ENCODE results near the gene ANP32A. TPM values are rescaled to one million over a fixed set of nuclear protein-coding genes. Genes with fewer than 3 reads are reported as not detected.
"Not testable (repeated sequence)": the region's sequence is repeated elsewhere in the genome, so short reads cannot be mapped to it uniquely, and the experiment has no call there.

Gene ANP32A
- total RNA-seq, 1 experiment from 2014 or later = 151 TPM

GRCh38 chr15:68782589-68783161 is 38.0 kb downstream of the ANP32A start:
- DNase-seq (ENCODE audit: low spot score) = no peak

- no peak for DNase-seq (ENCODE audit: low spot score)
Observed at GRCh38 chr15:68781766-68782588, 38.7 kb downstream of the ANP32A start.

DNA sequence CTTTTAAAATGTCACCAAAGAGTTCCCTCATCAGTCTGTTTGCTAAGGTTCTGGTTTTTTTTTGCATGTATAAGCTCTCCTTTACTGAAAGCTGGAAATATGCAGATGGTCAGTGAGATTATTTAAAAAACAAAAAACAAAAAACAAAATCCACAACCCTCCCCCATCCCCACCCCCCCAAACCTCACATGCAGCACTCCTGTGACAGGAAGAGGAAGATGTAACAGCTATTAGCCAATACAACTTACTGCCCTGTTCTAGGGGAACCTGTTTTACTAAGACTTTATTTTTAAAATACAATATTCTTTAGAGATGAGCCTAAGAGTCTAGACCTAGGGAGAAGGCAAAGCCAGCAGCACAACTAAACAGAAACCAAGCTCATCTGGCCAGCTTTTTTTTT is 39.5 kb downstream of the ANP32A start:
- DNase-seq (ENCODE audit: low spot score) = no peak

DNA sequence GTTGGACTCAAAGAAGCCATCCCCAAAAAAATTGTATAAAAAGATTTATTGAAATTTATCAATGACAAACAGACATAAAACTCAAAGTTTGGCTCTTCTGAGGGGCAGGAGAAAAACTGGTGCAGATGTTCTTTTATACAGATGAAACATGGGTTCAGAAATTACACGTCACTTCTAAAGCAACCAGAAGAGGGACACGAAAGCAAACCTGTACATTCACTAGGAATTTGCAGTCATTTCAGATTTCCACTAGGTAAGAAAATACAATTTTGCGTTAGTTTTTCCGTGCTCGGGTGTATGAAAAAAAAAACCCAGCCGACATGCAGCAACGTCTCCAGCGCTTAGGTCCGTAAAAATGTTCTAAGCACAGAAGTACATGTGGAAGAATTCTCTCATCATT is 41.8 kb downstream of the ANP32A start:
- no peak for DNase-seq (ENCODE audit: low spot score)

DNA sequence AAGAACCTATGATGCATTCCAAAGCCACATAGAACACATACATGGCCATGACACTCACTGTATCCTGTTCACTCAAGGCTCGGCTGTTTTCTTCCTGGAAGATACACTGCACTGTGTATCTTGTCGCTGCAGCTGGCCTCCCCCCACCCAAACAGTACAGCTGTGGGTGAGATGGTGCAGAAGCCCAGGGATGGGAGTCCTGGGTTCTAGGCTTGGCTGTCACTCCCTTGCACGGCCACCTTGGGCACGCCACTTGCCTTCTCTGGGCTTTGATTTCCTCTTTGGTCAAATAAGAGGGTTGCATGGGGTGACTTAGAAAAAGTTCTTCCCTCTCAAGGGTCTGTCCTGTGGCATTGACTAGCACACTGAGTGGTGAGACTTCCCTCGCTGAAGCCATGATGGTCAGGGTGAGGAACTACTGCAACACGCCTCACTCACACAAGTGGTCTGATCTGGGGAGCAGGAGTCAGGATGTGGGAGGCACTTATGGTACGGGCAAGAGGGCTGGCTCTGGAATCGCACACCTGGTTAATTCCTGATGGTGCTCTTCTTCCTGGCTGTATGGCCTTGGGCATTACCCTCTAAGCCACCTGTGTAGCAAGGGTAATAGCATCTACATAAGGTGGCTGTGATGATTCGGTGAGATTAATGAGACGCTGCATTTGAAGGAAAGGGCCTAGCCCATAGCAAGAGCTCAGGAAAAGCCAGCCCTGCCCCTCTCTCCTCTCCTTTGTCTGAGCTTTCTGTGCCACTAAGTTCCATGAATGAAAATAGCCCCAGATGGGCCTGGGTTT is 44.0 kb downstream of the ANP32A start:
- no peak for DNase-seq (ENCODE audit: low spot score)

DNA sequence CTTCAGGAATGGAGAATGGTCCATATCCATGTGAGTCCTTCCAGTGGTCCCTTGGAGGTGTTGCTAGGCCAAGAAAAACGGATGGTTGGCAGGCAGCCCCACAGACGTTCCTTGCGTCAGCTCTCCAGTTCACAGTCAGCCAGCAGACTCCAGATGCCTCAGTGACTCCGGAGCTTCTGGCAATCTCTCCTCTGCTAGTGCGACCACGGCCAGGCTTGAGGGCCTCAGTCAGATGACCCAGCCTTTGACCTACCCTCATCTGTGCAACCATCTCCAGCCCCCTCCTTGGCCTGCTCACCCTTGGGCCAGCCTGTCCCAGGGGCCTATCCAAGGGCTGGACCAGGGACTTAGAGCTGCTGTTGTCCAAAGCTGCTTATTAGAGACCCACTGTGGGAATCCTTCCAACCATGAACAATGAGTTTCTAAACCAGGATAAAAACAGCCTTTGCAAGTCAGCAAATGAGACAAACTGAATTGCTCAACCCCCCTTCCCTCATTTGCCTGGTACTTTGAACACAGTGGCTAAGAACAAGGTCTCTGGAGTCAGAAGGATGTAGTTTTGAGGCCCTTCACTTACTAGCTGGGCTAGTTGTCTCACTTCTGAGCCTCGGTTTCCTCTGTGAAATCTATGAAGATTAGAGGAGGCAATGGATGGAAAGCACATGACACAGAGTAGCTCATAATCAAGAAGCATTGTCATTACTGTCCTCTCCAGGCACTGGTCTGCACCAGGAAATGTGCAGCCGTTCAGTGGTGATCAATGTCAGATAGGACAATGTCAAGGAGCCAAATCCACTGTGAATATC is 44.8 kb downstream of the ANP32A start:
- DNase-seq (ENCODE audit: low spot score) = no peak

DNA sequence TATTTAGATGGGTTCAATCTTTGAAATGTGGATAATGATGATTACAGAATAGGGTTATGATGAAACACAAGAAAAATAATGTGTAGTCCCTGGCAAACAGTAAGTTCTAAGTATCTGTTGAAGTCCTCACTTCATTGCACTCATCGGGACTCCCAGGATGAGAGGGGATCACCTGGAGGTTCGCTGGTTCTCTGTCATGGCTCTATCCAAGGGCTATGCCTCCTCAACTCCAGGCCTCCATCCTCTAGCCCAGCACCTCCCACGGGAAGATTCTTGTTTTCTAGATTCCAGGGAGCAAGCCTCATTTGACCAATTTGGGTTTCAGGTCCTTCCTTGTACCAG is 45.5 kb downstream of the ANP32A start:
- DNase-seq (ENCODE audit: low spot score) = no peak

GRCh38 chr15:68774521-68775235 is 46.0 kb downstream of the ANP32A start:
- no peak for DNase-seq (ENCODE audit: low spot score)

DNA sequence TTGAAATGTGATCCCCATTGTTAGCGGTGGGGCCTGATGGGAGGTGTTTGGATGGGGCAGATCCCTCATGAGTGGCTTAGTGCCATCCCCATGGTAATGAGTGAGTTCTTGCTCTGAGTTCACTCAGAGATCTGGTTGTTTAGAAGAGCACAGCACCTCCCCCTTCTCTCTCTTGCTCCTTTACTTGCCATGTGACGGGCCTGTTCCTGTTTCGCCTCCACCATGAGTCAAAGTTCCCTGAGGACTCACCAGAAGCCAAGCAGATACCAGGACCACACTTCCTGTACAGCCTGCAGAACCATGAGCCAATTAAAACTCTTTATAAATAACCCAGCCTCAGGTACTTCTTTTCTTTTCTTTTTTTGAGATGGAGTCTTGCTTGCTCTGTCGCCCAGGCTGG is 46.6 kb downstream of the ANP32A start:
- DNase-seq (ENCODE audit: low spot score) = no peak

GRCh38 chr15:68773036-68773435 is 47.7 kb downstream of the ANP32A start:
- DNase-seq (ENCODE audit: low spot score) = no peak

GRCh38 chr15:68770216-68770615 is 50.5 kb downstream of the ANP32A start:
- no peak for DNase-seq (ENCODE audit: low spot score)

DNA sequence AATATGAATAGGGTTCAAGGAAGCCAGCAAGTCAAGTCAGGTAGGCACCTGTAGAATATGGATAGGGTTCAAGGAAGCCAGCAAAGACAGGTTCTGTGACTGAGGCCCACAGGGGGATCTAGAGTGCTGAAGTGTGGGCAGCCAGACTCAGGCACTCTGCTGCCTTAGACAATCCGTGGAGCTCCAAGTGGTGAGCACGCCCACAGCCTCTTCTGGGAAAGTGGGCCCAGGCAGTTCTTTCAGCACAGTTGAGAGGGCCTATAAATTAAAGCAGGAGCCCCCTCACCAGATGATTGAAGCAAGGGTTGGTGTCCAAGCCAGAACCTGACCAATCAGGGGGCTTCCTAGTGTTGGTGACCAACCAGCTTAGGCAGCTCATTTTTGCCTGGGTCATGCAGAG is 51.0 kb downstream of the ANP32A start:
- no peak for DNase-seq (ENCODE audit: low spot score)

DNA sequence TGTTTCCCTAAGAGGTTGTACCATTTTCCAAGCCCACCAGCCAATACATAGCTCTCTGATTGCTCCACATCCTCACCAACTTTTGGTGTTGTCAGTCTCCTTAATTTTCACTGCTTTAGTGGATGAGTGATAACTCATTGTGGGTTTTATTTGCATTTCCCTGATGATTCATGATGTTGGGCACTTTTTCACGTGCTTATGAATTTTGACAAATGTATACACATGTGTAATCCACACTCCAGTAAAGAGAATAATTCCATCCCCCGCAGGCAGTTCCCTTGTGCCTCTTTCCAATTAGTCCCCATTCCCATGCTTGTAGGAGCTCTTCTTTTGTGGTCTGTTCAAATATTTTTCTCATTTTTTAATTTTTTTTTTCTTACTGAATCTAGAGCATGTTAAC is 52.4 kb downstream of the ANP32A start:
- DNase-seq (ENCODE audit: low spot score) = no peak

GRCh38 chr15:68767833-68768232 is 52.9 kb downstream of the ANP32A start:
- DNase-seq (ENCODE audit: low spot score) = no peak

DNA sequence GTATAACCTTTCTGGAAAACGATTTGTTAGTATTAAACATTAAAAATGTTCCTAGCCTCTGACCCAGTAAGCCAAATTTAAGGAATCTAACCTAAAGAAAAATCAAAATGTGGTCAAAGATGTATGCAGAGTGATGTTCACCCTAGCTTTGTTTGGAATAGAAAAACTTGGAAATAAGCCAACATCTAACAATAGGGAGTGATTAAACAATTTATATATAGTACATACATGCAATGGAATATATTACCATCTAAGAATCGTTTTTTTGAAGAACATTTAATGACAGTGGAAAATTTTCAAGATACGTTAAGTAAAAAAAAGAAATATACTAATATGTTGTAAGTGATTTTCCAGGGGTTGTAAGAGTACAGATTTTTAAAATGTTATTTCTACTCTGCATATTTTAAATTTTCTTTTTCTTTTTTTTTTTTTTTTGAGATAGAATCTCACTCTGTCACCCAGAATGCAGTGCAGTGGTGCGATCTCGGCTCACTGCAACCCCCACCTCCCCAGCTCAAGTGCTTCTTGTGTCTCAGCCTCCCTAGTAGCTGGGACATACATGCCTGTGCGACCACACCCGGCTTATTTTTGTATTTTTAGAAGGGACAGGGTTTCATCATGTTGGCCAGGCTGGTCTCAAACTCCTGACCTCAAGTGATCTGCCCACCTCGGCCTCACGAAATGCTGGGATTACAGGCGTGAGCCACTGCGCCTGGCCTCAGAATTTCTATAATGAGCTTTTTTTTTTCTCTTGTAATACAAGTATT is 54.9 kb downstream of the ANP32A start:
- no peak for DNase-seq (ENCODE audit: low spot score)

DNA sequence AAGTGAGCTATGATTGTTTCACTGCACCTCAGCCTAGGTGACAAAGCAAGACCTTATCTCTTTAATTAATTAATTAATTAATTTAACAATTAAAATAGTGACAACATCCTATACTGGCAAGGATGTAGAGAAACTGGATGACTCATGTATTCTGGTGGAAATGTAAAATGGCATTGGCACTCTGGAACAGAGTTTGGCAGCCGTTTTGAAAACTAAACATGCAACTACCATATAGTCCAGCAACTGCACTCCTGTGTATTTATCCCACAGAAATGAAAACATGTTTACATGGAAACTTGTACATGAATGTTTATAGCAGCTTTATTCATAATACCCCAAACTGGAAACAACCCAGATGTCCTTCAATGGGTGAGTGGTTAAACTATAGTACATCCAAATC is 56.6 kb downstream of the ANP32A start:
- DNase-seq (ENCODE audit: low spot score) = no peak

DNA sequence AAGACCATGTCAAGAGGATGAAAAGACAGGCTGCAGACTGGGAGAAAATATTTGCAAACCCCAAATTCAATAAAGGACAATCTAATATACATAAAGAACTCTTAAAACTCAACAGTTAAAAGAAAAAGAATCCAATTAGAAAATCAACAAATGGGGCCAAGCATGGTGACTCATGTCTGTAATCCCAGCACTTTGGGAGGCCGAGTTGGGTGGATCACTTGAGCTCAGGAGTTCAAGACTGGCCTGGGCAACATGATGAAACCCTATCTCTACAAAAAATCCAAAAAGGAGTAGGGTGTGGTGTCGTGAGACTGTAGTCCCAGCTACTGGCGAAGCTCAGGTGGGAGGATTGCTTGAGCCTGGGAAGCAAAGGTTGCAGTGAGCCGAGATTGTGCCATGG is 57.6 kb downstream of the ANP32A start:
- no peak for DNase-seq (ENCODE audit: low spot score)

DNA sequence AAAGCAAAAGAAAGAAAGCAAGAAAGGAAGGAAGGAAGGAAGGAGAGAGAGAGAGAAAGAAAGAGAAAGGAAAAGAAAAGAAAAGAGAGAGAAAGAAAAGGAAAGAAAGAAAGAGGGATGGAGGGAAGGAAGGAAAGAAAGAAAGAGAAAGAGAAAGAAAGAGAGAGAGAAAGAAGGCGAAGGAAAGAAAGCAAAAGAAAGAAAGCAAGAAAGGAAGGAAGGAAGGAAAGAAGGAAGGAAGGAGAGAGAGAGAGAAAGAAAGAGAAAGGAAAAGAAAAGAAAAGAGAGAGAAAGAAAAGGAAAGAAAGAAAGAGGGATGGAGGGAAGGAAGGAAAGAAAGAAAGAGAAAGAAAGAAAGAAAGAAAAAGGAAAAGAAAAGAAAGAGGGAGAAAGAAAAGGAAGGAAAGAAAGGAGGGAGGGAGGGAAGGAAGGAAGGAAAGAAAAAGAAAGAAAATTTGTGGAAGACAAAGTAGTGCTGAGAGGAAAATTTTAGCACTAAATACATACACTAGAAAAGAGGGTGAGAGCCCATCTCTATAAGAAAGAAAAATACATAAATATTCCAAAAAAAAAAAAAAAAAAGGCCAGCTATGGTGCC is 60.6 kb downstream of the ANP32A start:
- DNase-seq (ENCODE audit: low spot score) = not testable (repeated sequence)

DNA sequence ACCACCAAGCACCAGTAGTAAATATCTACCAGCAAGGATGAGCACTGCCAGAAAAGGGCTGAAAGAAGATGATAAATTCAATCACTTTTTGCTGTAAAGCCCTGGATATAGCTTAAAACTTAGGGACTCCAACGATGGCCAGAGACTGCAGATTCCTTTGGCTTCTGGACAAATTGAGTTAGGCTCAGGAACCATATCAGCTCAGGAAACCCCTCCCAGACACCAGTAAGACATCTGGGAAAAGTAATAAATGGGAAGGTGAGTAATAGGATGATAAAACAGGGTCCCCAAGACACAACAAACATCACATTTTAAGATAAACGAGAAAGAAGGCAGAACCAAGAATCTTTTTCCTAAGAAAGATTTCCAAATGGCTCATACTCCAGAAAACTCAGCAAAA is 65.0 kb downstream of the ANP32A start:
- no peak for DNase-seq (ENCODE audit: low spot score)

DNA sequence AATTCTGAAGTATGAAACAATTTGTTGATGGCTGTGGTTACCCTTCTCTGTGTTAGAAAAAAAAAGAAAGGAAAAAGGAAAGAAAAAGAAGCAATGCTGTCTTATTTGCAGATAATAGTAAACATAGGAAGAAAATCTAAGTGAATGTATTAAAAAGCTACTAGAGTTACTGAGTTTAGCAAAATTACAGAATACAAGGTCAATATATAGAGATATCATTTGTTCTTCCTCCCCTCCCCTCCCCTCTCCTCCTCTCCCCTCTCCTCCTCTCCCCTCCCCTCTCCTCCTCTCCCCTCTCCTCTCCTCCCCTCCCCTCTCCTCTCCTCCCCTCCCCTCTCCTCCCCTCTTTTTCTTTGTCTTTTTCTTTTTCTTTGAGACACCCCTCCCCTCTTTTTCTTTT is 69.1 kb downstream of the ANP32A start:
- DNase-seq (ENCODE audit: low spot score) = no peak
